ENCODE data around the gene KIF6.

The KIF6 gene

GRCh38 chr6:39664173-39664572, 61.0 kb downstream of the KIF6 start:
- DNase-seq (ENCODE audit: low spot score) = peak; percentile 76

GRCh38 chr6:39657355-39658135, 67.7 kb downstream of the KIF6 start:
- DNase-seq (ENCODE audit: low spot score) = no peak

- no peak for DNase-seq (ENCODE audit: low spot score)
Measured at GRCh38 chr6:39654121-39654520, 71.1 kb downstream of the KIF6 start.

DNA sequence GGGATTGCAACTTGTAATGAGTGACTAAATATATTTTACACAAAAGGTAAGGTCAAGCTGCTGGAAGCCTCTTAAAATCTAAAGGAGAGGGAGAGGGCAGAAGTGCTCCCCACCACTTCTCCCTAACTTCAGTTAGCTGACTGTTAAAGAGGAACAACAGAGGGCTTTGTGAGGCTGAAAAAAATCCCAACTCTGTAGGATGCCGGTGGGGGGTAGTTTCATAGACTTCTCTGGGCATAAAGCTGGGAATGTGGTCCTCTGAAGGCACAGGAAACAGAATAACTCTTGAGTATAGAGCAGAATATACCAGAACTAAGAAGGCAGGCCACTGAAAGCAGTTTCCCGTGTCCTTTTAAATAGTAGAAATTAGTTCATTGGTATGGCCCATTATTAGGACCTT, 71.6 kb downstream of the KIF6 start:
- DNase-seq (ENCODE audit: low spot score) = peak; percentile 40

DNA sequence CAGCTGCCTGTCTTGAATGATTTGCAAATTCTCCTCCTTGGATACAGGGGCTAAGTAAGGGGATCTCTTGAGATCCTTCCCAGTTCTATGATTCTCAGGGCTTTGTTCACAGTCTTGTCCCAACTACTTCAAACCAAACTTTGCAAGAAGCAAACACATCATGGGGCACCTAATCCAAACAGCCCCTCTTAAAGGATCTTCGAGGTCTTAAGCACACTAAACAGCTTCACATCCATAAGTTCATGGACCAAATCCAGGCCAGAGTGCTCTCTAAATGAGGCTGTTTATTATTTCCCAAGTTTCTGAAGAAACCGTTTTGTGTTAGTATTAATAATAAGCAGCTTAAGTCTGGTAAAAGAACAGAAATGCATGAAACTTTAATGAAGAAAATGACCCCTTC, 75.2 kb downstream of the KIF6 start:
- DNase-seq (ENCODE audit: low spot score) = no peak

DNA sequence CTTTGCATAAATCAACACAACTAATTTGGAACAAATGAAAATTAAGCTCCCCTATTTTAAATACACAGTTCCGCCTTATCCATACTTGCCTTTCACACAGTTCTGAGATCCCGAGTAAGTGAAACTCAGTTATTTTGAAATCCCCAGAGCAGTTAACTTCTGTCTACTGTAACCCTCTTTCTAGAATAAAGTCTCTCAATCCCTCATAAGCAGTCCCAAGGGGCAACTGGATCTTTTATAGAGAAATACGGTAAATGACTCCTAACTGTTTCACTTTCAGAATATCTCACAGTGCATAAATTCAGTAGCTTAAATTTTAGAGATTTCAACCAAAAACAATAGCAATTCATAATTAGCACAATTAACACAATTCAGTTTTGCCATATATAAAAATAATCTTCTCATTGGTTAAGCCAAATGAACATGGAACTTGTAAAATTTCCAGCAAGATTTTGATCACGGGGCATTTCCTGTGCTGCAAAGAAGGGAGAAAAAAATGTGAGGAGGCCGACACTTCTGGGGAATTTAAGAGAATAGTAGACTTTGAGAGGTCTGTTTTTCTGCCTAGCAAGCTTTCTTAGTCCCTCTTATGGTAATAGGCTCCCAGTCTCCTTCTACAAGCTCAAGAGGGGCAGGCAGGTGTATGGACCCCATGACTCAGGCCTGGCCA, 78.3 kb downstream of the KIF6 start:
- no peak for DNase-seq (ENCODE audit: low spot score)

DNA sequence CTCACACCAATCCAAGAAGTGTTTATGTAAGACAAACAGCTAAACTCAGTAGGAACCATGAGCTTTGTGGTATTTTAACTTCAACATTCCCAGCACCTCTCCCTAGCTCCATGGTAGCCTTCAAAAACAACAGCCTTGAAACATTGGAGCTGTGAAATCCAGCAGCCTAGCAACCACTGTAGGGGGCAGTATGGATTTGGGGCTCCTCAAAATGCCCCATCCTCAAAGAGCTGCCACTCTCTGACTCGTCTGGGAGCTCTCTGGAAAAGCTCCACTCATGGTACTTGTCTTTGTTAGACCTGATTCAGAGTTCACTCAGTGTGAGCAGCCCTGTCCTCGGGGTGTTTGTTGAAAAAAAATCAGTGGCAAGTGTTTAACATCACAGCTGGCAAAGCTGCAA, 82.9 kb downstream of the KIF6 start:
- DNase-seq (ENCODE audit: low spot score) = peak; percentile 6

- no peak for DNase-seq (ENCODE audit: low spot score)
Measured at GRCh38 chr6:39638126-39638822, 86.9 kb downstream of the KIF6 start.

DNA sequence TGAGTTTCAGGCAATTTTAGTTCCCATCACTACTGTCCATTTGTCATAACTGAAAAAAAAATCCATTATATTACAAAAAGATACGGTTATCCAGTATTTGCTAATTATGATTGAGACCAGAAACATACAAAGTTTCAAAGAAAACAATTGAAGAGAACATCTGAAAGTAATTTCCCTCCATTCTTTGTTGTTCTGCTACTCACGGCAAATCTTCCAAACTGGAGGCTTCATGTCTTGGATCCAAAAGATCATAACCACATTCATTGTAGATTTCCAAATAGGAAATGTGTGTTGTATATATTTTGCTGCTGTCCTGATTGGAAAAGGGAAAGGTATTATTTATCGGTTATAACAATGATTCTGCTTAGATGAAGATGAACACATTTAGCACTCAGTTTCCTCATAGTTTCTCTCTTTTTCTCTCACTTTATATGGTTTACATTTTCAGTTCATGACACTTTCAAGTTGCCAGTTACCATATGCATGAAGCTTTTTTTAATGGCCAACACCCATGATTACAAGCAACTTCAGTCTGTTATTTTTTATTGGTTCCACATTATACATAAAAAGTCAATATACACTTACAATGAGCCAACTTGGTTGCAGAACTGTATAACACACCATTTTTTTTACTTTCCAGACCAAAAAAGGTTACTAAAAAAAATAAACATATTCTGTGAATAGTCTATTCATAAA, 90.4 kb downstream of the KIF6 start:
- no peak for DNase-seq (ENCODE audit: low spot score)

GRCh38 chr6:39625209-39625608, 100.0 kb downstream of the KIF6 start:
- no peak for DNase-seq (ENCODE audit: low spot score)

DNA sequence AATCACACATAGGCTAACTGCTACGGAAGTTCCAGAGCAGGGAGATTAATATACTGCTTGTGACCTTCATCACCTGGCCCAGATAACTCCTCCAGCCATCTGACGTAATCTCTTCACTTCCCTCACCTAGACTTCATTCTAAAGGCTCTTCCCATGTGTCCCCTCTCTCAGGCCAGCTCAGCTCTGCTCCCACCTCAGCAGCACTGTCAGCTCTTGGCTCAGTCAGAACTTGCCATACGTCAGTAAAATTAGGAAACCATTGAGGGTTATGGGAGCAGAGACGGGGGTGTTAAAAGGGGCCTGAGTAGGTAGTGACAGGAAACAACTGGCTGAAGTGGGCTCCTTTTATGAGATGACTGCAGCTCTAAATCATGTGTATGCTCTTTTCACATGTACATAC, 101.5 kb downstream of the KIF6 start:
- DNase-seq (ENCODE audit: low spot score) = no peak

- DNase-seq (ENCODE audit: low spot score) = no peak
Measured at GRCh38 chr6:39617520-39617919, 107.7 kb downstream of the KIF6 start.

DNA sequence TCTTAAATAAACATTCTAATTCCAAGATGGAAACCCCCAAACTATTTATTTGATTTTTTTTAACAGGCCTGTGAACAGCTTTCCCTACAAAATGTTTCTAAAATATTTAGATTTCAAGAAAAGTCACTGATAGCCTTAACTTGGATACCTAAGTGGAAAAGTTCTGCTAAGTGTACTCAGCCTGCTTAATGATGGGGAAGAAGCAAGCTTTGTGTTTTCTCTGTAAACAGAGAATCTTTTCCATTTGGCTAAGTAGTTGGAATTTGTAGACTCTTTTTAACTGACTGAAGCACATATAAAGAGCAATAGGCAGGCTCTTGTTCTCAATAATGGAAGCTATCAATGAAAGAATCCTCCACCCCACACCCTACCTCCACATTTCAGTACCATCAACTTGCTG, 108.2 kb downstream of the KIF6 start:
- DNase-seq (ENCODE audit: low spot score) = no peak

- DNase-seq (ENCODE audit: low spot score) = no peak
Measured at GRCh38 chr6:39615622-39616021, 109.6 kb downstream of the KIF6 start.

DNA sequence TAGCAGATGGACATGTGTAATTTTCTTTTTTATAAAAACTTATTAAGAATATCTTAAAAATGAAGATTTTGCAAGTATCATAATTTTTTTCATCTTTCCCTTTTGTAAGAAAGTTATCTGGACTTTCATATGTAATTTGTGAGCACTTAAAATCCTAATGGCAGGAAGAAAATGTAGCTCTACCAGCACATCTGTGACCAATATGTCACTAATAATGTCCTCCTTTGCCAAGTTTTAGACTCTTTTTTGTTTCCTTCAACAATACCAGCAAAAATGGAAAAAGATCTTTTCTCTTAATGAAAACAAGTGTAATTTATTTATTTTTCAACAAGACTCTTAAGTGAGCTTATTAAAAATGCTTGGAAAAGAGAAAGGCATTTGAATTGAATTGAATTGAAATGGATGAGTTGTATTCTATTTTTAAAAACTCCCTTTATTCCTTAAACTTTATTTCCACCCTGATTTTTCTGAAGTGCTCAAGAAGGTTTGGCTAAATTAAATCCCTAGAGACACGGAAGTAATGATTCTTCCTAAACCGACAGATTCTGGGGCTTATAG, 110.7 kb downstream of the KIF6 start:
- no peak for DNase-seq (ENCODE audit: low spot score)

GRCh38 chr6:39610221-39610620, 115.0 kb downstream of the KIF6 start:
- DNase-seq (ENCODE audit: low spot score) = peak; percentile 2

- DNase-seq (ENCODE audit: low spot score) = no peak
Measured at GRCh38 chr6:39608652-39609345, 116.4 kb downstream of the KIF6 start.

DNA sequence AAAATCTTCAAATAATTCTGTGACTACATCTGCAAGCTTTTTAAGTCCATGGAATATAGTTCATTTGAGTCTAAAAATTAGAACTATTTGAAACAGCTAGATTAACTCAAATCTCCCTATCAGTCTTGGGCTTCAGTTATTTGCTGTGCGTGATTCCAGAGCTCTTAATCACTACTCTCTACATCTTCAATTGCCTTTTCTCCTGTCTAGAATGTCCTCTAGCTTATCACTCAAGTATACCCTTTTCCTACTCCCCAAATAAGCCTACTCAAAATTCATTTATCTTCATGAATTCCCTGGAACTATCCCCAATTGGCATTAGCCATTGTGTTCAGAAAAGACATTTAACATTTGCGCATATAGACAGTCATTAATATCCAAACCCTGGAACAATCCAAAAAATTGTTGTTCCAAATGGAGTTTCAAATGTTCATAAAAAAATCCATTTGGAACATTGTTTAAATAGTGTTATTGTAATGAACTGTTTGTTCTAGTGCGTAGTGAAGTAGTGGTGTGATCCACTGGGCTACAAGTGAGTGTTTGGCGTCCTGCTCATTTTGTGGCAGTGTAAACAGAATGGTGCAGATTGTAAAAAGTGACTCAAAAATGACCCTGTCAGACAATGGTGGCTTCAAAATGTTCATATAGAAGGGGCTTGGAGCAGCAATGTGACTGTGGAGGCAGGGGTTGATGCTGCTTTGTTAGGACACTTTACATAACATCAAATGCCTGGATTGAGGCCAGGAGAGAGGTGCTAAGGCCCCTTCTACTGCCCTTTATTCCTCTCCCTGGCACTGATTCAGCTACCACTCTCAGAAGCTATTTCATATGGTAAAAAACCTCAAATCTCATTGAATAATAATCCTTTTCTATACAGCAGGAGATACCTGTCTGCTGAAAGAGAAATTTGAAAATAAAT, 122.3 kb downstream of the KIF6 start:
- DNase-seq (ENCODE audit: low spot score) = no peak

- DNase-seq (ENCODE audit: low spot score) = no peak
Measured at GRCh38 chr6:39599973-39600372, 125.2 kb downstream of the KIF6 start.

DNA sequence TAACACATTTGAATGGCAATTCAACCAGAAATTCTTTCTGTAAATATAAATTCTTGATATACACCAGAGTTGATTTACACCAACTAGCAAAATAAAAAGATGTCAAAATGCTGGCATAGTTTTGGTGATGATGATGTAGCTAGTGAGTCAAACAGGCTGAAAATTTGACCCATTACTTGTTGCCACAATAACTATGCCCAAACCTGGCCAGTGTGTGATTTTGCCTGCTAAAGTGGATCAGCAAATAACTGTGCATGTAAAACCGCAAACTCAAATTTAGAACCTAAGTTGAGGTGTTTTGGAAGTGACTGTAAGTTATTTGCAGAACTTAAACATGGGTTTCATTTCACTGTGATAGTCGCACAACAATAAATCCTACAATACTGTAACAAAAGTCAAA, 125.9 kb downstream of the KIF6 start:
- no peak for DNase-seq (ENCODE audit: low spot score)

DNA sequence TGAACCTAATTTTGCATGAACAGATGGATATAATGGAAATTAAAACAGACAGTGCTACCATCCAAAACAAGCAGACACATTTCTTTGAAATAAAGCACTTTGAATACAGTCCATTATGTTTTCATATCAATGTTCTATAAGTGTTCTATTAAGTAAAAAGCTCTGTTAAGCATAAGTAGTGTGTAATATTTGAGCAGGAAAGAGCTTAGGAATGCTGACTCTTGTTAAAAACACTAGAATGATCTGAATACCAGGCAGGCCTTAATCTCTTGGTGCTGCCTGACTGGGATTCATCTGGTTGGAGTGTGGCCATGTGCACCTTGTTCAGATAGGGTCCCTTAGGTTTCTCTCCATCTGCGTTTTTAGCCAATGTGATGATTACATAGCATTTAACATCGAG, 130.9 kb downstream of the KIF6 start:
- no peak for DNase-seq (ENCODE audit: low spot score)

Data from putamen (tissue), 1 donor.